HL-60 (cell line): ENCODE data around the gene PAX5.

ENCODE experiments used
- CTCF ChIP-seq: IDR thresholded peaks from one replicate; pipeline ENCODE4 v1.5.1; 2011; ENCODE audit warnings: low read length, control low read depth, inconsistent platforms; ENCODE audit not compliant: insufficient read depth
- GABPA ChIP-seq: IDR thresholded peaks from 2 replicates; pipeline ENCODE4 v1.6.1; 2012; ENCODE audit warnings: low read depth
- REST ChIP-seq: IDR thresholded peaks from 2 replicates; pipeline ENCODE4 v1.6.1; 2012; ENCODE audit warnings: low read depth; ENCODE audit not compliant: insufficient replicate concordance

GRCh38 chr9:36845844-36846243 is 188.2 kb downstream of the PAX5 start:
- TF ChIP-seq REST (no peak), GABPA (no peak), CTCF (no peak)
